Right ventricle myocardium superior (tissue), 1 donor: ENCODE measurements around the gene MACF1. TPM values are rescaled to one million over a fixed set of nuclear protein-coding genes. Genes with fewer than 3 reads are reported as not detected.
A peak's percentile ranks its signal among the peaks of the same experiment; 100 is the strongest.

Experiments used
- ATAC-seq: fragments of 200-7000 bp; cut with Tn5 transposase; one replicate; pipeline ENCODE4 v1.9.1; 2020; ENCODE audit warnings: mild to moderate bottlenecking; ENCODE audit not compliant: poor library complexity
- DNase-seq: peaks from one replicate; pipeline ENCODE4 v3.0.0-alpha.2; 2020
- intact Hi-C: fragments of 100-400 bp; cut with DNase I; formaldehyde crosslinking; loops from one replicate; pipeline ENCODE4 v1.11.2; 2022
- total RNA-seq: library from RNA; stranded (reverse); fragmentation: NEBNext Ultra II Directional; extraction: Animal tissue kit (Norgen Biotek cat#: 25700); gene quantifications from one replicate; pipeline ENCODE4 v1.2.1, GENCODE V29; 2021
- donor health status: DM: no; HTN: yes; CAD: no; lungs with severe emphysema.

The MACF1 gene
- total RNA-seq, 1 donor from 2014 or later: 200 TPM

GRCh38 chr1:39321979-39322378, 117.5 kb downstream of the MACF1 start:
- no peak for DNase-seq
- intact Hi-C loops: no loop called here
- no peak for ATAC-seq

GRCh38 chr1:39322431-39322830, 117.9 kb downstream of the MACF1 start:
- intact Hi-C loops: no loop called here
- ATAC-seq (no peak), DNase-seq (no peak)

DNA sequence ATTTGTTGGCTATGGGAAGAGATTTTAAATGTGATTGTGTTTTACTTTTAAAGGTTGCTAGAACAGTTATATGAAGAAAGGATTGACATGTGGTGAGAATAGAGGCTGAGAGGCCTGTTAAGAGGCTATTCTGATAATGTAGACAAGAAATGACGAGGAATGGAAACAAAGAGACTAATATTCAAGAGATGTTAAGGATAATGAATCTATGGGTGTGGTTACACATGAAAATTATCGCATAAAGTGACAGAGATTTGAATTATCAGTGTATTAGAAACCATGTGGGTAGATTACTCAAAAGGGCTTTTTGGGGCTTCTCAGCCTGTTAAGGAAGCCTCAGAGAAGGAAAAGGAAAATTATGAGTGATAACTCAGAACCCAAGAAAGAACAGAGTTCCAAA, 120.4 kb downstream of the MACF1 start:
- ATAC-seq: no peak
- intact Hi-C loops: no loop called here
- DNase-seq: no peak

DNA sequence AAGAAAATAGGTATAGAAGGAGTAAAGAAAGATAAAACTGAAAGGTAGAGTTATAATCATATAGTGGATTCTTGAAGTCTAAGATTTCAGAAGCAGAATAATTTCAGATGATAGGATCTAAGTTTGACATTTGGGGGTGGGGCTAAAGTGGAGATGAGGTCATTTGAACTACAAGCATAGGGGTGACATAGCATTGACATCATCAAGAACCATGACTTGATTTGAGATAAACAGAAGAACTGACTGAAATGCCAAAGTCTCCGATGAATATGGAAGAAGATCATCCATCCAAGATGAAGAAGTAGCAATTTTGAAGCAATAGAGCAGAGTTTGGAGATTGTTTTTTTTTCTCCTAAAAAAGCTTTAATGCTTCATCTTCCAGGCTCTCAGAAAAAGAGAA, 122.3 kb downstream of the MACF1 start:
- ATAC-seq (no peak), DNase-seq (no peak)
- intact Hi-C loops: no loop called here

GRCh38 chr1:39328095-39328494, 123.6 kb downstream of the MACF1 start:
- ATAC-seq: no peak
- intact Hi-C loops: no loop called here
- no peak for DNase-seq

GRCh38 chr1:39328586-39329121, 124.2 kb downstream of the MACF1 start:
- intact Hi-C loops: no loop called here
- DNase-seq (no peak), ATAC-seq (no peak)

GRCh38 chr1:39331647-39332046, 127.2 kb downstream of the MACF1 start:
- no peak for DNase-seq
- no peak for ATAC-seq
- intact Hi-C loops: no loop called here

DNA sequence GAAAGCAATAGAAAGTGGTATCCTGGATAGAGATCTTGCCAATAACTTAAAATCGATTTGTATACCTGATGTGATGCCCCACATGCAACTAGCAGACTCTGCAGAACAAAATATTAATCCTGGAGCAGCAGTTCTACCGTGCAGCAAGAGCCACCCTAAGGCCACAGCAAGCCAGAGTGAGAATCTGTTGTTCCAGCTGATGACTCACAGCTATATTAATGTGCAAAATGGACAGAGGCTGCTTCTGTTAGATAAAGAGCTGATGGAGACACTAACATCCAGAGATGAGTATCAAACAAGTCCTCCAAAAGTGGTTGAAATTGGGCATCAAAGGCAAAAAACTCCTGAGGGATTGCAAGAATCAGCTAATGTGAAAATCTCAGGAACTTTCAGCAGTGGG, 127.8 kb downstream of the MACF1 start:
- intact Hi-C loops: no loop called here
- no peak for ATAC-seq
- DNase-seq: no peak

DNA sequence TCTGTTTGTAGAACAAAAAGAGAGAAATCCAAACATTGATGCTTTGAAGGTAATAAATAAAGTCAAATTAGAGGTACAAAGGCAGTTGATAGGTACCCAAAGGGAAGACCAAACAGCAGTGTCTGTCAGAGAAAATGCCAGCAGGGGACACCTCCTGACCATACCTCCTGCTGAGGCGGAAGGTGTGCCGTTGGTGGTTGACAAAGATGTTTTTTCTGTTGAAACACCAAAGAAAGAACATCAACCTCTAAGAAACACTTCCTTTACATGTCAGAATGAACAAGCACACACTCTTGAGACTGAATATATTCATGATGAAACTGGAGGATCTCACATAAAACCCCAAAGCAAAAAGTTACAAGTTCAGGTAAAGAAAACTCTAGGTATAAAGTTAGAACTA, 128.3 kb downstream of the MACF1 start:
- DNase-seq: no peak

DNA sequence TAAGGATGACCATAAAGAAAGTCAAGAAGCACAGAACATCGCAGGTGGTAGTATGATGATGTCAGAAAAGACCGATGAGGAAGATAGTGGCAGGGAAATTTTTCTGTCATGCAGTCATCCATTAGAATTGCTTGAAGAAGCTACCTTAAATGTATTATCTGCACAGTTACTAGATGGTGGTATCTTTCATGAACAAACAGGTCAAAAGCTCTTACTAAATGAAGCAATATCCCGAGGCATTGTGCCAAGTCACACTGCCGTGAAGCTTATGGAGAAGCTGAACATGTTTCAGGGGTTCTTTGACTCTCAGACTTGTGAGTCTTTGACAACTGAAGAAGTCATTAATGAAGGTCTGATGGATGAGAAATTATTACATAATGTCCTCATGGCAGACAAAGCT, 128.8 kb downstream of the MACF1 start:
- no peak for ATAC-seq
- DNase-seq: no peak
- intact Hi-C loops: no loop called here

More for the DNA sequence above, 128.3 kb downstream of the MACF1 start:
- intact Hi-C loops: no loop called here
- ATAC-seq: no peak

DNA sequence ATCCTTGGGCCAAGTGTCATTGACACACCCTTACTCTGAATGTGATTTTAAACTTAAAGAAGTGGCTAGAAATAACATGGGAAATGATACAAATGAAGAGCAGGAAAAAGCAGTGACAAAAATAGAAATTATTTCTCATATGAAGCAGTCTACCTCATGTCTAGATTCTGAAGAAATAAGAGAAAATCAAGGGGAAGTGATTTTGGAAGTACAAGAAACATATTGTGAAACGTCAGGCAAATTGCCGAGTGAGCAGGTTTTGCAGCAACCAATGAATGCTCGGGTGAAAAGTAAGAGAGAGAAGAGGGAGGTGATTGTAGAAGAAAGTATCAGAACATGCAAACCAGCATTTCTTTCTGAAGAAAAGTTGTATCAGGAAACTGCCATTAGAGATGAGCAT, 130.7 kb downstream of the MACF1 start:
- intact Hi-C loops: no loop called here
- ATAC-seq (no peak), DNase-seq (no peak)

DNA sequence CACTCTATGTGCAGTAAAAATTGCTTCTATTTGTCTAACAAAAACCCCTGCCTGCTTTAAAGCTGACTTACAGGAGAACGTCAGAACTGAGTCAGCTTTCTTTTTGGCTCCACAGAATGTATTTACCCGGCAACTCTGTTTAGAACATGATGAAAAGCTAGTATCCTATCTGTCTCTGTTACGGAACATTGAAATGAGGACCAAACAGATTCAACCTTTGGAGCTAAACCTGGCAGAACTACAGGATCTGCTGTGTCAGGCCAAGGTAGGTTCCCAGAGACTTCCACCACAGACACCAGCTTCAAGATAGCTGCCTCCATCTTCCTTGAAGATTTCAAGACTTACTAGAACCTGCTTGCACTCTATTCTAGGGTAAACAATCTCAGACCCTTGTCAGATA, 132.6 kb downstream of the MACF1 start:
- DNase-seq (no peak), ATAC-seq (no peak)
- intact Hi-C loops: no loop called here

- no peak for DNase-seq
- intact Hi-C loops: no loop called here
- no peak for ATAC-seq
These were observed 138.3 kb downstream of the MACF1 start for GRCh38 chr1:39342776-39343175.

- no peak for DNase-seq
- intact Hi-C loops: no loop called here
- ATAC-seq: no peak
These were observed 140.1 kb downstream of the MACF1 start for GRCh38 chr1:39344394-39345154.

DNA sequence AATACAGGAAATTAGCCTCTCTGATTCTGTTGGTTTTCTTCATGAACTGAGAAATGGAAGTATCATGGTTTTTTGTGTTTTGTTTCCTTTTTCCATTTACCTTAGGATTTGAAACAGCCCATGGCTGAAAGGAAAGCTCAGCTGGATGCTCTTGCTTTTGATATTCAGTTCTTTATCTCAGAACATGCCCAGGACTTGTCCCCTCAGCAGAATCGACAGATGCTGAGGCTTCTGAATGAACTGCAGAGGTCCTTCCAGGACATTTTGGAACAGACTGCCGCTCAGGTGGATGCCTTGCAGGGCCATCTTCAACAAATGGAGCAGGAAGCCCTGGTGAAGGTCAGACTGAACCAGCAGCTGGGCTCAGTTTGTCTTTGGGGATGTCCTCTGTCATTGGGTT, 142.4 kb downstream of the MACF1 start:
- intact Hi-C loops: no loop called here
- ATAC-seq (no peak), DNase-seq (no peak)

DNA sequence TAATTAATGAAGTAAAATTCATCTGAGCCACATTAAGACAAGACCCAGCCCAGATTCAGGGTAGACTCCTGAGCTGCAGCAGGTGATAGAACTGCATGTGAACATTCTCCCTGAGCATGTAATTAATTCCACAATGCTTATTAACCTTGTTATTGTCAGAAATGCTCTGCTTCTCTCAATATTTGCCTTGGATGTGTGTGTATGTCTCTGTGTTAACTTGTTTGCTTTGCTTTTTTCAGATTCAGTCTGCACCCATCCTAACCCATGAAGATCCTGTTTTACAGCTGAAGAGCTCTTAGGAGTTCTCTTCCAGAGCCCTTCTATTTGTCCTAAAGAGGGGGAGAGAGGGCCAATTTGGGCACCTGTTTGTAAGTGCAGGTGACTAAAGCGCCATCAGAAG, 143.8 kb downstream of the MACF1 start:
- no peak for ATAC-seq
- no peak for DNase-seq
- intact Hi-C loops: no loop called here

DNA sequence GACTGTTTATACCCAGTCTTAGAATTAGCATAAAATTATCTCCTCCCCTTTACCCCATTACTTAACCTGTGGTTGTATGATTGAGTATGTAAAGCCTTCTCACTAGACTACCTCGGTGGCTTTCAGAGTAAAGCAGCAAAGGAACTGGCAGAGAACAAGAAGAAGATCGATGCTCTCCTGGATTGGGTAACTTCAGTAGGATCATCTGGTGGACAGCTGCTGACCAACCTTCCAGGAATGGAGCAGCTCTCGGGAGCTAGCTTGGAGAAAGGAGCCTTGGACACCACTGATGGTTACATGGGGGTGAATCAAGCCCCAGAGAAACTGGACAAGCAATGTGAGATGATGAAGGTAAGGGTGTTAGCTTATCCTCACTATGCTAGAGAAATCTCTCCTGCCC, 148.4 kb downstream of the MACF1 start:
- no peak for DNase-seq
- intact Hi-C loops: loop anchor here (10.0 kb wide), 1 partner anchor 82 kb away; no protein-coding TSS in a partner anchor
- no peak for ATAC-seq

DNA sequence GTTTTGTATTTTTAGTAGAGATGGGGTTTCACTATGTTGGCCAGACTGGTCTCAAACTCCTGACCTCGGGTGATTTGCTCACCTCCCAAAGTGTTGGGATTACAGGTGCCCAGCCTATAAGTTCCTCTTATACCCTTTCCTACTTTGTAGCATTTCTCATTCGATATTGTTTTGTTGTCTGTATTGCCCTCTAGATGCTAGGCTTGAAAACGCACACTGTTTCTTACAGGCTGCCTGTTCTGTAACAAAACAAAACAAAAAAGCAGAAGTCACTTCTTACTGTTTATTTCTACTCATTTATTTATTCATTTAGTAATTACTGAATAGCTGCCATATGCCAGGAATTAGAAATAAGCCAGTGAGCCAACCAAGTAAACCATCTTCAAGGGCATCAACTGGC, 150.1 kb downstream of the MACF1 start:
- ATAC-seq (no peak), DNase-seq (no peak)
- intact Hi-C loops: loop anchor here (10.0 kb wide), 1 partner anchor 80 kb away; no protein-coding TSS in a partner anchor

GRCh38 chr1:39358491-39358890, 154.0 kb downstream of the MACF1 start:
- no peak for DNase-seq
- intact Hi-C loops: loop anchor here (10.0 kb wide), 1 partner anchor 76 kb away; no protein-coding TSS in a partner anchor
- no peak for ATAC-seq

DNA sequence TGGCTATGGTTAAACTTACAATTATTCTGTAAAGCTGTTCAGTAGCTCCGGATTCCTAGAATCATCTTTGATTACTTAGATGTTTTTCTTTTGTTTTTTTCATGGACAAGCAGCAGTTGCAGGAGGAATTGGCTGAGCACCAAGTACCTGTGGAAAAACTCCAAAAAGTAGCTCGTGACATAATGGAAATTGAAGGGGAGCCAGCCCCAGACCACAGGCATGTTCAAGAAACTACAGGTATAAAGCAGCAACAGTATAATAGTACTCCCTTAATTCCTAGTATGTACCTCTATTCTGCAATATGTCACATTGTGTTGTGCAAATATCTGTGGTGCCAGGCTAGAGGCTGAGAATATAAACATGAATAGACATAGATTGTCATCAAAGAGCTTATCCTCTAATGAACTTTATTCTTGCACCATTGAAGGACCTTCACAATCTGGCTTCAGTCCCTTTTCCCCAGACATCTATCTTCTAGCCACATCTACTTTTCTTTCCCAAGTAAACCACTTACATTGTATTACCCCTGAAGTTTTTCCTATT, 154.6 kb downstream of the MACF1 start:
- no peak for DNase-seq
- intact Hi-C loops: loop anchor here (10.0 kb wide), 1 partner anchor 76 kb away; no protein-coding TSS in a partner anchor
- ATAC-seq: peak; percentile 29
